ENCODE measurements around the gene NKX2-2. TPM values are rescaled to one million over a fixed set of nuclear protein-coding genes. Genes with fewer than 3 reads are reported as not detected.

The NKX2-2 gene
- total and polyA plus RNA-seq, 2 of the 8 experiments (the other 6 are each of a cell fraction or from before 2014, with no cell fraction given) = not detected

- Histone ChIP-seq H3K79me1 (ENCODE audit: low read depth, low read length) (no peaks in the 10 kb centered on the region), H3K27ac (ENCODE audit: low read depth, low read length) (no peak overlapping the region), H4K20me1 (replicated peaks in 1 of 2; ENCODE audit: control insufficient read depth in 1 of 2, insufficient read depth in 2 of 2, low read length in 2 of 2) (peaks cover 0 to 2% of the 10 kb centered on the region in 2 experiments), H2AK5ac (ENCODE audit: low read depth, low read length) (no peak overlapping the region), H4K91ac (replicated peaks; ENCODE audit: insufficient read length, low read length) (no peak overlapping the region), H2BK20ac (ENCODE audit: low read length) (no peak overlapping the region), H3K18ac (ENCODE audit: extremely low read depth, low read length) (no peak overlapping the region), H3K9ac (replicated peaks in 1 of 4; ENCODE audit: extremely low read depth in 1 of 4, low read depth in 3 of 4, low read length in 3 of 4) (no peak overlapping the region), H3K36me3 (ENCODE audit: control insufficient read depth in 2 of 4, insufficient read depth in 4 of 4, low read length in 3 of 4) (no peaks in the 10 kb centered on the region), H3K23me2 (ENCODE audit: low read depth, low read length) (peaks cover 6% of the 10 kb centered on the region; the same call in 1 of the 2 replicates), H4K8ac (ENCODE audit: extremely low read depth, insufficient read depth, low read length) (no peak overlapping the region), H3K9me3 (ENCODE audit: insufficient read depth in 2 of 2, low read depth in 1 of 2, low read length in 1 of 2) (no peaks in the 10 kb centered on the region), H3K4me3 (ENCODE audit: extremely low read depth in 1 of 4, insufficient read depth in 2 of 4, low read depth in 3 of 4, low read length in 4 of 4) (no peak overlapping the region), H3K14ac (ENCODE audit: insufficient read length) (no peak overlapping the region), H2AFZ (ENCODE audit: low read length) (no peak overlapping the region), H2BK5ac (ENCODE audit: low read depth, low read length) (no peak overlapping the region; the same call in 1 of the 2 replicates), H2BK15ac (ENCODE audit: low read length) (no peak overlapping the region), H2BK12ac (ENCODE audit: low read depth, low read length) (no peak overlapping the region), H3K4me1 (replicated peaks in 1 of 4; ENCODE audit: control insufficient read depth in 3 of 4, insufficient read depth in 4 of 4, low read length in 3 of 4) (peaks cover 6 to 18% (median 11%) of the 10 kb centered on the region in 4 experiments), H3K23ac (ENCODE audit: insufficient read length) (no peak overlapping the region), H3K27me3 (replicated peaks in 1 of 4; ENCODE audit: control insufficient read depth in 3 of 4, extremely low read depth in 1 of 4, insufficient read depth in 3 of 4, low read length in 3 of 4) (peaks cover 6 to 27% (median 18%) of the 10 kb centered on the region in 4 experiments), H3K4me2 (ENCODE audit: insufficient read depth in 1 of 2, low read depth in 2 of 2, low read length in 2 of 2) (no peak overlapping the region), H3K56ac (replicated peaks; ENCODE audit: insufficient read length, low read depth, low read length) (no peak overlapping the region), H4K5ac (ENCODE audit: insufficient read length, low read depth, low read length) (no peak overlapping the region), H3K4ac (replicated peaks; ENCODE audit: insufficient read length, low read depth, low read length) (no peak overlapping the region), H2BK120ac (replicated peaks; ENCODE audit: low read depth, low read length) (no peak overlapping the region), H3K79me2 (ENCODE audit: control insufficient read depth in 1 of 2, insufficient read depth in 2 of 2, low read length in 2 of 2) (no peaks in the 10 kb centered on the region)
- POLR2A ChIA-PET (ENCODE audit: partially characterized antibody) = no interaction called here
- CTCF ChIA-PET (ENCODE audit: partially characterized antibody) = interaction anchor here (0.8 to 7.1 kb wide), 7 partner anchors 9 to 677 kb away, joined by 3 to 90 read pairs (median 3); no protein-coding TSS in a partner anchor
- no peak for DNase-seq (ENCODE audit: low read depth in 1 of 2, low spot score in 2 of 2)
- WGBS, 2 experiments (ENCODE audit: extremely low coverage in 1 of 2, insufficient coverage in 1 of 2, insufficient read length in 1 of 2, insufficient replicate concordance in 2 of 2, low coverage in 1 of 2, low lambda C conversion rate in 2 of 2, missing lambda C conversion rate in 1 of 2) = 94% methylated on average over 8 of the region's 11 CpGs; no CpG with 5 or more reads in 1 of the 2 experiments
- no peak for FAIRE-seq
- TF ChIP-seq SIRT6 (IDR thresholded peaks at IDR 0.05; ENCODE audit: low read length) (no peak), ZNF274 (IDR thresholded peaks at IDR 0.05; ENCODE audit: borderline replicate concordance, extremely low read depth, low read length) (no peak), KDM4A (IDR thresholded peaks at IDR 0.05; ENCODE audit: low read depth, low read length, severe bottlenecking) (no peak), POLR2AphosphoS5 (IDR thresholded peaks at IDR 0.05; ENCODE audit: low read depth, low read length) (no peak), CTBP2 (IDR thresholded peaks at IDR 0.05; ENCODE audit: borderline replicate concordance, insufficient read depth, insufficient read length, low read length) (no peak), BRCA1 (IDR thresholded peaks at IDR 0.05; ENCODE audit: low read depth, low read length) (no peak), USF2 (IDR thresholded peaks at IDR 0.05; ENCODE audit: low read length) (no peak)
Observed at GRCh38 chr20:21501184-21501583, 12.7 kb downstream of the NKX2-2 start.
